PC-3 (cell line): ENCODE data around the gene MITF. TPM values are rescaled to one million over a fixed set of nuclear protein-coding genes. Genes with fewer than 3 reads are reported as not detected.

Experiments used
- ATAC-seq: fragments of 200-7000 bp; cut with Tn5 transposase; 2 replicates; pipeline ENCODE4 v1.9.1; 2020; ENCODE audit warnings: mild to moderate bottlenecking, moderate library complexity
- BruUV-seq: library from RNA; stranded (reverse); fragments of 400-500 nt; replicated peaks from 2 replicates; lab custom pipeline; 2021; lab: Mats Ljungman, UMichigan
- CTCF ChIA-PET: fragments of 300-600 bp; sonication (Branson Sonifier 250); formaldehyde crosslinking; loops from one replicate; lab custom pipeline; 2022; ENCODE audit warnings: antibody characterized with exemption; lab: Charles Lee
- POLR2A ChIA-PET: fragments of 300-600 bp; sonication (Branson Sonifier 250); formaldehyde crosslinking; loops from one replicate; lab custom pipeline; 2022; ENCODE audit warnings: antibody characterized with exemption; ENCODE audit not compliant: unreplicated experiment; lab: Charles Lee
- DNase-seq: peaks from one replicate; pipeline ENCODE4 v3.0.0-alpha.2; 2015
- H2AFZ ChIP-seq: fragments of 300-600 bp; sonication (generic); 2 replicates; pipeline ENCODE4 v1.6.0; 2016; ENCODE audit warnings: antibody characterized with exemption, low read length
- H3F3A ChIP-seq: fragments of 300-600 bp; sonication (generic); one replicate; pipeline ENCODE4 v1.6.0; 2017; ENCODE audit warnings: antibody characterized with exemption, low read length, control low read depth, mild to moderate bottlenecking; ENCODE audit not compliant: unreplicated experiment
- H3K27ac ChIP-seq: fragments of 300-600 bp; sonication (generic); 2 replicates; pipeline ENCODE4 v1.5.1; 2016; ENCODE audit warnings: mild to moderate bottlenecking, low read length
- H3K27me3 ChIP-seq: fragments of 300-600 bp; sonication (generic); 2 replicates; pipeline ENCODE4 v1.6.1; 2016; ENCODE audit warnings: low read length, mixed read lengths
- H3K36me3 ChIP-seq: fragments of 300-600 bp; sonication (generic); 2 replicates; pipeline ENCODE4 v1.6.1; 2016; ENCODE audit warnings: low read depth, mixed run types, low read length, mixed read lengths
- H3K4me1 ChIP-seq: fragments of 300-600 bp; sonication (generic); 2 replicates; pipeline ENCODE4 v1.5.1; 2016; ENCODE audit warnings: low read length; ENCODE audit not compliant: insufficient read depth
- H3K4me2 ChIP-seq: fragments of 300-600 bp; sonication (generic); 2 replicates; pipeline ENCODE4 v1.6.0; 2016; ENCODE audit warnings: low read length
- H3K4me3 ChIP-seq: fragments of 300-600 bp; sonication (generic); 2 replicates; pipeline ENCODE4 v1.5.1; 2016; ENCODE audit warnings: mild to moderate bottlenecking, low read length, mixed read lengths
- H3K79me2 ChIP-seq: fragments of 300-600 bp; sonication (generic); 2 replicates; pipeline ENCODE4 v1.6.1; 2017; ENCODE audit warnings: low read length, mixed read lengths
- H3K9ac ChIP-seq: fragments of 300-600 bp; sonication (generic); 2 replicates; pipeline ENCODE4 v1.6.0; 2016; ENCODE audit warnings: mild to moderate bottlenecking, low read length
- H3K9me2 ChIP-seq: fragments of 300-600 bp; sonication (generic); replicated peaks from 2 replicates; pipeline ENCODE4 v1.6.1; 2016; ENCODE audit warnings: mixed run types, low read length, mixed read lengths
- H3K9me3 ChIP-seq: fragments of 300-600 bp; sonication (generic); 2 replicates; pipeline ENCODE4 v1.6.1; 2016; ENCODE audit warnings: low read length, mixed read lengths
- H4K20me1 ChIP-seq: fragments of 300-600 bp; sonication (generic); 2 replicates; pipeline ENCODE4 v1.6.1; 2016; ENCODE audit warnings: low read length, mixed read lengths
- CTCF ChIP-seq: fragments of 300-600 bp; sonication (generic); conservative IDR thresholded peaks from 2 replicates; pipeline ENCODE4 v1.5.1; 2017; ENCODE audit warnings: antibody characterized with exemption, low read depth, mild to moderate bottlenecking, low read length
- EZH2 ChIP-seq: fragments of 300-600 bp; sonication (generic); IDR thresholded peaks from one replicate; pipeline ENCODE4 v1.6.1; 2017; ENCODE audit warnings: antibody characterized with exemption, mild to moderate bottlenecking, low read length; ENCODE audit not compliant: unreplicated experiment
- EZH2phosphoT487 ChIP-seq: fragments of 300-600 bp; sonication (generic); IDR thresholded peaks from 2 replicates; pipeline ENCODE4 v1.6.1; 2018; ENCODE audit warnings: mild to moderate bottlenecking, antibody characterized with exemption, low read length, borderline replicate concordance
- intact Hi-C: fragments of 100-400 bp; cut with micrococcal nuclease; formaldehyde crosslinking; loops from 2 replicates; pipeline ENCODE4 v1.9.0; 2023
- total RNA-seq: library from RNA; depleted of rRNA; stranded (reverse); fragments of >200 nt; gene quantifications from 2 replicates; pipeline ENCODE4 v1.2.3, GENCODE V29; 2014

The MITF gene
- total RNA-seq, 1 experiment from 2014 or later: 7.6 TPM

- POLR2A ChIA-PET: no interaction called here
- no peaks in the 10 kb centered on the region for H3F3A ChIP-seq
- no peak overlapping the region for H3K9ac ChIP-seq
- DNase-seq: no peak
- no peaks in the 10 kb centered on the region for H3K9me2 ChIP-seq
- no peak overlapping the region for H3K4me3 ChIP-seq
- intact Hi-C loops: no loop called here
- no peak overlapping the region for H3K27ac ChIP-seq
- H3K9me3 ChIP-seq: no peaks in the 10 kb centered on the region
- no peaks in the 10 kb centered on the region for H3K79me2 ChIP-seq
- no peak for ATAC-seq
- no peaks in the 10 kb centered on the region for H3K27me3 ChIP-seq
- BruUV-seq: no TSS peak
- no peaks in the 10 kb centered on the region for H4K20me1 ChIP-seq
- no peak overlapping the region for H2AFZ ChIP-seq
- no peak overlapping the region for H3K4me2 ChIP-seq
- no peaks in the 10 kb centered on the region for H3K36me3 ChIP-seq
- CTCF ChIA-PET: no interaction called here
- no peak for TF ChIP-seq CTCF
- TF ChIP-seq EZH2phosphoT487: no peak
- no peak for TF ChIP-seq EZH2
- peaks cover 9% of the 10 kb centered on the region for H3K4me1 ChIP-seq
Observed at GRCh38 chr3:69811452-69812401, 72.5 kb downstream of the MITF start.

GRCh38 chr3:69815970-69816369 is 76.7 kb downstream of the MITF start:
- no peaks in the 10 kb centered on the region for H3K9me3 ChIP-seq
- H2AFZ ChIP-seq: no peak overlapping the region
- ChIA-PET POLR2A (no interaction called here), CTCF (no interaction called here)
- no peak for TF ChIP-seq CTCF
- no peak for TF ChIP-seq EZH2
- TF ChIP-seq EZH2phosphoT487: no peak
- no peaks in the 10 kb centered on the region for H3K79me2 ChIP-seq
- no peaks in the 10 kb centered on the region for H4K20me1 ChIP-seq
- no peak for DNase-seq
- H3F3A ChIP-seq: no peaks in the 10 kb centered on the region
- peak; percentile 54; the same call in 1 of the 2 replicates for ATAC-seq
- H3K4me2 ChIP-seq: no peak overlapping the region
- H3K9ac ChIP-seq: no peak overlapping the region
- no peak overlapping the region for H3K4me3 ChIP-seq
- no peak overlapping the region for H3K27ac ChIP-seq
- no peaks in the 10 kb centered on the region for H3K27me3 ChIP-seq
- intact Hi-C loops: no loop called here
- no TSS peak for BruUV-seq
- no peaks in the 10 kb centered on the region for H3K4me1 ChIP-seq
- no peaks in the 10 kb centered on the region for H3K36me3 ChIP-seq
- no peaks in the 10 kb centered on the region for H3K9me2 ChIP-seq

- H3K36me3 ChIP-seq: no peaks in the 10 kb centered on the region
Observed at GRCh38 chr3:69817988-69818387, 78.7 kb downstream of the MITF start.

More at GRCh38 chr3:69817988-69818387, 78.7 kb downstream of the MITF start:
- BruUV-seq: no TSS peak
- Histone ChIP-seq H3K9ac (no peak overlapping the region), H3K4me1 (no peaks in the 10 kb centered on the region), H3K9me2 (no peaks in the 10 kb centered on the region), H3K9me3 (no peaks in the 10 kb centered on the region), H3K4me3 (no peak overlapping the region), H3F3A (no peaks in the 10 kb centered on the region), H2AFZ (no peak overlapping the region), H3K27me3 (no peaks in the 10 kb centered on the region), H3K79me2 (no peaks in the 10 kb centered on the region), H3K27ac (no peak overlapping the region), H3K4me2 (no peak overlapping the region), H4K20me1 (no peaks in the 10 kb centered on the region)
- ChIA-PET POLR2A (no interaction called here), CTCF (no interaction called here)
- DNase-seq (no peak), ATAC-seq (no peak)
- intact Hi-C loops: no loop called here
- no peak for TF ChIP-seq CTCF
- no peak for TF ChIP-seq EZH2phosphoT487
- no peak for TF ChIP-seq EZH2
